Measurements from ENCODE around the gene DPY19L1. TPM values are rescaled to one million over a fixed set of nuclear protein-coding genes. Genes with fewer than 3 reads are reported as not detected.

DPY19L1 gene
- total RNA-seq, 4 donors from 2014 or later, result 11.7 to 22.9 (median 17.9) TPM

GRCh38 chr7:35021445-35021844 is 15.8 kb downstream of the DPY19L1 start:
- TF ChIP-seq, protein P1, sequence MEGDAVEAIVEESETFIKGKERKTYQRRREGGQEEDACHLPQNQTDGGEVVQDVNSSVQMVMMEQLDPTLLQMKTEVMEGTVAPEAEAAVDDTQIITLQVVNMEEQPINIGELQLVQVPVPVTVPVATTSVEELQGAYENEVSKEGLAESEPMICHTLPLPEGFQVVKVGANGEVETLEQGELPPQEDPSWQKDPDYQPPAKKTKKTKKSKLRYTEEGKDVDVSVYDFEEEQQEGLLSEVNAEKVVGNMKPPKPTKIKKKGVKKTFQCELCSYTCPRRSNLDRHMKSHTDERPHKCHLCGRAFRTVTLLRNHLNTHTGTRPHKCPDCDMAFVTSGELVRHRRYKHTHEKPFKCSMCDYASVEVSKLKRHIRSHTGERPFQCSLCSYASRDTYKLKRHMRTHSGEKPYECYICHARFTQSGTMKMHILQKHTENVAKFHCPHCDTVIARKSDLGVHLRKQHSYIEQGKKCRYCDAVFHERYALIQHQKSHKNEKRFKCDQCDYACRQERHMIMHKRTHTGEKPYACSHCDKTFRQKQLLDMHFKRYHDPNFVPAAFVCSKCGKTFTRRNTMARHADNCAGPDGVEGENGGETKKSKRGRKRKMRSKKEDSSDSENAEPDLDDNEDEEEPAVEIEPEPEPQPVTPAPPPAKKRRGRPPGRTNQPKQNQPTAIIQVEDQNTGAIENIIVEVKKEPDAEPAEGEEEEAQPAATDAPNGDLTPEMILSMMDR (IDR thresholded peaks at IDR 0.05; ENCODE audit: low read depth), result no peak

- TF ChIP-seq, protein P1 (IDR thresholded peaks at IDR 0.05; ENCODE audit: low read depth), result no peak
These were observed 17.5 kb downstream of the DPY19L1 start for GRCh38 chr7:35019801-35020200.

DNA sequence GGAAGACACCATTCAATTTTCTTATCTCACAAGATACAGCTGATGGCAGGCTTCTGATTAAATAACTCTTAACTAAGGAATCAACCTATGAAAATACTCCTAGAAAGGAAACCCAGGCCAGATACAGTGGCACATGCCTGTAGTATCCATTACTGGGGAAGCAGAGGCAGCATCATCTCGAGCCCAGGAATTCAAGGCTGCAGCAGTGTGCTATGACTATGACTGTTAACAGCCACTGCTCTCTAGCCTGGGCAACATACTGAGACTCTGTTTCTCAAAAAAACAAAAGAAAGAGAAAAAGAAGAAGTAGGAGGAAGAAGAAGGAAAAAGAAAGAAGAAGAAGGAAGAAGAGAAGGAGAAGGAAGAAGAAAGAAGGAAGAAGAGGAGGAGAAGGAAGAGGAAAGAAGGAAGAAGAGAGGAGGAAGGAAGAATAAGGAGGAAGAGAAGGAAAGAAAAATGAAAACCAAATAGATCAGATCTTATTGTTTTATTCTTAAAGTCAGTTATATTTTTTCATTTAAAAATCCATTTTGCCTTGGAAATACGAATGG is 18.0 kb downstream of the DPY19L1 start:
- TF ChIP-seq, protein P1 (IDR thresholded peaks at IDR 0.05; ENCODE audit: low read depth), result no peak

DNA sequence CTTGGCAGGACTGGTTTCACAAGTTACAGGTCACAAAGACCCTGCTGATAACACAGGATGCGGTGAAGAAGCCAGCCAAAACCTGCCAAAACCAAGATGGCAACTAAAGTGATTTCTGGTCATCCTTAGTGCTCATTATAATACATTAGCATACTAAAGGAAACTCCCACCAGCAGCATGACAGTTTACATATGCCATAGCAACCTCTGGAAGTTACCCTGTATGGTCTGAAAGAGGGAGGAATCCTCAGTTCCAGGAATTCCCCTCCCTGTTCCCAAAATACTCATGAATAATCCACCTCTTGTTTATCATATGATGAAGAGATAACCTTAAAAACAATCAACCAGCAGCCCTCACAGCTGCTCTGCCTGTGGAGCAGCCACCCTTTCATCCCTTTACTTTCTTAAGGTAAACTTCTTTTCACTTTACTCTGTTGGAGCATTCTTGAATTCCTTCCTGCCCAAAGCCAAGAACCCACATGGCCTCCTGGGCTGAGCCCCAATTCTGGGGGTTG is 21.9 kb downstream of the DPY19L1 start:
- TF ChIP-seq, protein P1 (IDR thresholded peaks at IDR 0.05; ENCODE audit: low read depth), result no peak

- TF ChIP-seq, protein P1 (IDR thresholded peaks at IDR 0.05; ENCODE audit: low read depth), result no peak
These were observed 25.1 kb downstream of the DPY19L1 start for GRCh38 chr7:35012160-35012559.

DNA sequence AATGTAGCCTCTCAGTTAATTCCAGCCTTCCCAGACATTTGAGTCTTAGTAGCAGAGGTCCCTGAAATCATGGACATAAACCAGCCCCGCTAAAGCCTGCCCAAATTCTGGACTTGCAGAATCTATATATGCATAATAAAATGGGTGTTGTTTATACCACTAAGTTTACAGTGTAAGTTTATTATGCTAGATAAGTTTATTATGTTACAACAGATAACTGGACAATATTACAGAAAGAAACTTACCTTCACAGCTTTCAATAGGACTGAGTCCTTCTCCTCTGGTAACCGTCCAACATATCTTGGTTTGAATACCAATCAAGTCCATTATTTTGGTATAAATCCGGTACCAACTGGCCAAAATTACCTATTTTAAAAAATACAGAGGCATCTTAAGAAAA is 26.2 kb downstream of the DPY19L1 start:
- TF ChIP-seq, protein P1 (IDR thresholded peaks at IDR 0.05; ENCODE audit: low read depth), result no peak

DNA sequence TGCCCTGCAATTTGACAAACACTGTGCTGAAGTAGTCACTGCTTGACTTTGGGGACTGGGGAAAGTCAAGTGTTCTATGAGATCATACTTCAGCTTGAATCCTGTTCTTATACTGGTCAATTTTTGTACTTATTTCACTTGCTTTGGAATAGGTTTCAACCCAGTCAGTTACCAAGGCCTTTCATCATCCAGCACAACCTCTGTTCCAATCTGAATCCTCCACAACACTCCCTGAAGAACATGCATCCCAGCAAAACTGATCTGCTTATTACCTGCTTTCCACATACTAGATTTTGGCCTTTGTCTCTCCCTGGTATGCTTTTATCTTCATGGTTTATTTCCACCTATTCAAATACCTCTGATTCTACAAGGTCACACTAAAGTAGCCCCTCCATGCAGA is 29.5 kb downstream of the DPY19L1 start:
- TF ChIP-seq, protein P1 (IDR thresholded peaks at IDR 0.05; ENCODE audit: low read depth), result no peak
